ENCODE results near the gene TMCO5A.

- TF ChIP-seq CBFA2T3 (IDR thresholded peaks at IDR 0.05), result no peak
- no peak for TF ChIP-seq MTA1 (IDR thresholded peaks at IDR 0.05; ENCODE audit: borderline replicate concordance)
- no peak for TF ChIP-seq RNF219 (CRISPR knock-in tag; IDR thresholded peaks at IDR 0.05)
Measured at GRCh38 chr15:37981775-37982174, 47.3 kb downstream of the TMCO5A start.
